Large intestine (tissue), 3 donors: Measurements from ENCODE around the gene NUP62. TPM values are rescaled to one million over a fixed set of nuclear protein-coding genes. Genes with fewer than 3 reads are reported as not detected.
A peak's percentile ranks its signal among the peaks of the same experiment; 100 is the strongest.

Experiments used
- DNase-seq, 2 donors: peaks; one replicate each; pipeline versions ENCODE4 v3.0.0 to v3.0.0-alpha.2; 2013
- H3K27ac ChIP-seq: one replicate; pipeline ENCODE4 v1.5.1; 2013; ENCODE audit warnings: low read length
- H3K27me3 ChIP-seq: 2 replicates; pipeline ENCODE4 v1.6.1; 2013; ENCODE audit warnings: low read length; ENCODE audit not compliant: control insufficient read depth, insufficient read depth
- H3K36me3 ChIP-seq: 2 replicates; pipeline ENCODE4 v1.6.1; 2013; ENCODE audit warnings: low read length; ENCODE audit not compliant: control insufficient read depth, insufficient read depth
- H3K4me1 ChIP-seq: one replicate; pipeline ENCODE4 v1.6.1; 2013; ENCODE audit warnings: low read length; ENCODE audit not compliant: control insufficient read depth, insufficient read depth
- H3K4me3 ChIP-seq: one replicate; pipeline ENCODE4 v1.5.1; 2013; ENCODE audit warnings: low read length
- H3K9me3 ChIP-seq: one replicate; pipeline ENCODE4 v1.6.1; 2013; ENCODE audit warnings: mild to moderate bottlenecking, low read depth, low read length, moderate library complexity; ENCODE audit not compliant: control insufficient read depth
- WGBS: methylation state at CpG from one replicate; pipeline ENCODE4 v1.1.5; 2013; ENCODE audit warnings: low lambda C conversion rate; ENCODE audit not compliant: insufficient coverage; 5-methylcytosine and 5-hydroxymethylcytosine counted together
- polyA plus RNA-seq: library from polyadenylated mRNA; unstranded; fragments of 120-200 nt; gene quantifications from one replicate; pipeline ENCODE4 v1.2.1, GENCODE V29; 2013

NUP62 gene
- polyA plus RNA-seq, 1 donor, result 46.2 TPM

DNA sequence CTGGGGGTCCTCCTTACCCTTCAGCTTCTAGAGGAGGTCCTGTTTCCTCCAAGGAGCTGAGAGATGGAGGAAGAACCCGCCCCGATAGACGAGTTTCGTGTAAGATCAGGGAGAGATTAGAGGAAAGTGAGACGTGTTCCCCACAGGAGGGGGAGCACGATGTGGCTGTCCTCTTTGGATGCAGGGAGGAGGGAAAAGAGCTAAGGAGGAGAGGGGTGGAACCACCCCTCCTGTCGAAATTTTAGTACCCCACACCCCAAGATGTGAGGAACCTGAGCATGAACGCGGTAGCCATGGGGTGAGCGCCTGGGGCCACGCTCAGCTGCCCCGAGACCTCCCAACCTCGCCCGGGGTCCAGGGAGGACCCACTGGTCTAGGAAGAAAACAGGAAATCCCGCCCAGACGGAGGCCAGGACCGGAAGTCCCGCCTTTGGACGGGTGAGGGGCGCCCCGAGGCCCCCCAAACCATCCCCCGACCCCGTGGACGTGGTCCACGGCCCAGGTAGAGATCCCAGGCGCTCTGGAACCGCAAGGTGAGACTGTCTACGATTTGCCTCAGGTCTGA is 53.4 kb downstream of the NUP62 start:
- peak in 1 of 2 donors; percentile 67 for DNase-seq
- peaks cover 36% of the 10 kb centered on the region for H3K36me3 ChIP-seq
- H3K4me3 ChIP-seq, result peak overlapping the region; percentile 82
- no CpG with 5 or more reads among the region's 28 CpGs for WGBS
- H3K9me3 ChIP-seq, result peaks cover 4% of the 10 kb centered on the region
- peaks cover 16% of the 10 kb centered on the region for H3K4me1 ChIP-seq
- peak overlapping the region; percentile 99 for H3K27ac ChIP-seq
- H3K27me3 ChIP-seq, result no peaks in the 10 kb centered on the region

DNA sequence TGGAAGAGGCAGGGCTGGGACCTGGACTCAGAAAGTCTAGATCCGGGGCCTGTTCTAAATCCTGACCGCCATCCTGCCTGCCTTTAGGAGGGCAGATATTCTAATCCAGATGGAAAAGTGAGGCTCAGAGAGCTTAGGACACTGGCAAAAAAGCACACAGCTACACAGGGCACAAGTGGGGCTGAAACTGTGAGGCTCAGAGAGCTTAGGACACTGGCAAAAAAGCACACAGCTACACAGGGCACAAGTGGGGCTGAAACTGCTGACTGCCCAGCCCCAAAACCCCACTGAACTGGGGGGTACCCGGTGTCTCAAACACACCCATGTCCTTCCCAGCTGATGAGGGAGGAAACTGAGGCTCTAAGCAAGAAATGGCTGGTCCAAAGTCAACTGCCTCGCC is 54.1 kb downstream of the NUP62 start:
- Histone ChIP-seq H3K4me1 (peaks cover 22% of the 10 kb centered on the region), H3K27ac (no peak overlapping the region), H3K9me3 (peaks cover 4% of the 10 kb centered on the region), H3K27me3 (no peaks in the 10 kb centered on the region), H3K36me3 (peaks cover 32% of the 10 kb centered on the region), H3K4me3 (peak overlapping the region; percentile 82)
- WGBS, result no CpG with 5 or more reads among the region's 4 CpGs
- DNase-seq, result no peak

GRCh38 chr19:49874503-49875157 is 54.7 kb downstream of the NUP62 start:
- Histone ChIP-seq H3K4me3 (no peak overlapping the region), H3K4me1 (peaks cover 24% of the 10 kb centered on the region), H3K9me3 (peaks cover 4% of the 10 kb centered on the region), H3K27me3 (no peaks in the 10 kb centered on the region), H3K27ac (no peak overlapping the region), H3K36me3 (peaks cover 30% of the 10 kb centered on the region)
- no peak for DNase-seq
- no CpG with 5 or more reads among the region's 11 CpGs for WGBS

DNA sequence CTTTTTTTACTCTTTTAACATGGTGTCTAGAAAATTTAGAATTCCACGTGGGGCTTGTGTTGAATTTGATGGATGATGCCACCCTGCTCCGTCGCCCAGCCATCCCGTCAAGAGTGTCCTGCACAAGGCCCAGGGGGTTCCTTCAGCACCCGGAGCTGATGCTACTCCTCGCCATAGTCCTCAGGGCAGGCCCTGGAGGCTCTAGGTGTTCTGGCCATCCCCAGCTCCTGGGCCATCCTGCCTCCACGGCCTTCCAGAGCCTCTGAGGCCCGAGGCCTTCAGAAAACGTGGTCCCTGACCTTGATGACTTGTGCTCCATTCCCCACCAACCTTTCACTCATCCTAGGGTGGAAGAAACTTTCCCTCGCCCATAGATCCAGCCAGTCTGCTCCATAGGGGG is 55.5 kb downstream of the NUP62 start:
- H3K4me1 ChIP-seq, result peaks cover 24% of the 10 kb centered on the region
- 90% methylated on average over 2 of the region's 10 CpGs for WGBS
- peaks cover 4% of the 10 kb centered on the region for H3K9me3 ChIP-seq
- no peak overlapping the region for H3K27ac ChIP-seq
- peaks cover 23% of the 10 kb centered on the region for H3K36me3 ChIP-seq
- no peak overlapping the region for H3K4me3 ChIP-seq
- no peak for DNase-seq
- no peaks in the 10 kb centered on the region for H3K27me3 ChIP-seq

GRCh38 chr19:49873129-49873521 is 56.2 kb downstream of the NUP62 start:
- Histone ChIP-seq H3K4me1 (peaks cover 24% of the 10 kb centered on the region), H3K36me3 (peaks cover 23% of the 10 kb centered on the region), H3K27me3 (no peaks in the 10 kb centered on the region), H3K9me3 (peaks cover 4% of the 10 kb centered on the region), H3K4me3 (no peak overlapping the region), H3K27ac (no peak overlapping the region)
- no CpG with 5 or more reads among the region's 29 CpGs for WGBS
- no peak for DNase-seq

- H3K36me3 ChIP-seq, result peaks cover 23% of the 10 kb centered on the region
- no peak overlapping the region for H3K4me3 ChIP-seq
- no peak overlapping the region for H3K27ac ChIP-seq
- WGBS, result no CpG with 5 or more reads among the region's 27 CpGs
- peaks cover 4% of the 10 kb centered on the region for H3K9me3 ChIP-seq
- H3K4me1 ChIP-seq, result peaks cover 26% of the 10 kb centered on the region
- H3K27me3 ChIP-seq, result no peaks in the 10 kb centered on the region
- no peak for DNase-seq
Observed at GRCh38 chr19:49872245-49873128, 56.8 kb downstream of the NUP62 start.

- H3K4me1 ChIP-seq, result peaks cover 28% of the 10 kb centered on the region
Observed at GRCh38 chr19:49871349-49871985, 57.8 kb downstream of the NUP62 start.

GRCh38 chr19:49870309-49870901 is 58.9 kb downstream of the NUP62 start:
- no peaks in the 10 kb centered on the region for H3K9me3 ChIP-seq
- no peaks in the 10 kb centered on the region for H3K27me3 ChIP-seq
- peaks cover 33% of the 10 kb centered on the region for H3K4me1 ChIP-seq
- peak overlapping the region; percentile 82 for H3K27ac ChIP-seq
- no peak for DNase-seq
- no CpG with 5 or more reads among the region's 15 CpGs for WGBS
- peak overlapping the region; percentile 48 for H3K4me3 ChIP-seq
- peaks cover 23% of the 10 kb centered on the region for H3K36me3 ChIP-seq

More at GRCh38 chr19:49871349-49871985, 57.8 kb downstream of the NUP62 start:
- WGBS, result no CpG with 5 or more reads among the region's 17 CpGs
- no peak overlapping the region for H3K4me3 ChIP-seq
- DNase-seq, result no peak
- no peak overlapping the region for H3K27ac ChIP-seq
- H3K27me3 ChIP-seq, result no peaks in the 10 kb centered on the region
- peaks cover 23% of the 10 kb centered on the region for H3K36me3 ChIP-seq
- H3K9me3 ChIP-seq, result peaks cover 4% of the 10 kb centered on the region

DNA sequence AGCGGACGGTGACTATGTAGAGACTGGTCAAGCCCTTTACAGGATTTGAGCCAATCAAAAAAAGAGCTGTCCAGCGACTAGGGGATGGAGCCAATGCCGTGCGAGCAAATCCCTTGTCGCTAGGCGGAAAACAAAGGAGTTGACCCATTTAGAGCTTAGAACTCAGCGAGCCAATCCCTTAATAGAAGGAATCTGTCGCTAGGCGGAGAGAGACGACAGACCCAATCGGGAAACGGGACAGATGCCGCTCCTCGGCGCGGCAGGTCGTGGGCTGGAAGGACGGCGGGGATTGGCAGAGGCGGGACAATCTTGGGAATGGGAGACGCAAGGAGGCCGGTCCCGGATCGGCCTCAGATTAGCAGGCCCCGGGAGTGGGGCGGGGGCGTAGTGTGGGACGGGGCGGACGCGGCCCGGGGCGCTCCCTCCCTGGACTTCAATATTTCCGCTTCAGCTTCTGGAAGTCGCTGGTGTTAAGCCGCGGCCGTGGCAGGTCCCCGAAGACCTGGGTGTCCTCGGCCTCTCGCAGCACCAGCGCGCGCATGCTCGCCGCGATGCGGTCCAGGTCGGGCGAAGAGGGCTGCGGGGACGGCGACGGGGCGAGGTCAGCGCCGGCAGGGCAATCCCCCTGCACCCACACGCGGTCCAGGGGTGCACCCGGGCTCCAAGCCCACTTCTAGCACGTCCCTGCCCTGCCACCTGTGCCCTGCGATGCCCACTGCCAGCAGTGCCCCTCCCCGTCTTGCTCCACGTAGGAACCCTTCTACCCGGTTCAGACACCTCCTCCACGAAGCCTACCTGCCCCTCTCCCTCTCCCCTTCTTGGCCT is 59.6 kb downstream of the NUP62 start:
- no peaks in the 10 kb centered on the region for H3K9me3 ChIP-seq
- H3K27me3 ChIP-seq, result no peaks in the 10 kb centered on the region
- H3K27ac ChIP-seq, result peak overlapping the region; percentile 82
- WGBS, result no CpG with 5 or more reads among the region's 67 CpGs
- DNase-seq, result peak; percentile 99 to 100
- peak overlapping the region; percentile 48 for H3K4me3 ChIP-seq
- H3K4me1 ChIP-seq, result peaks cover 30% of the 10 kb centered on the region
- H3K36me3 ChIP-seq, result peaks cover 26% of the 10 kb centered on the region
